Thyroid gland (tissue), 4 donors: ENCODE data around the gene KYAT1. TPM values are rescaled to one million over a fixed set of nuclear protein-coding genes. Genes with fewer than 3 reads are reported as not detected.
A peak's percentile ranks its signal among the peaks of the same experiment; 100 is the strongest.

Experiments used
- DNase-seq, 2 donors: peaks; one replicate each; pipeline ENCODE4 v3.0.0-alpha.2; 2019
- H3K27ac ChIP-seq, 3 donors: fragments of 200-600 bp; sonication (generic); 1 replicate in 2 of 3; 2 replicates in 1 of 3; pipeline ENCODE4 v1.5.1; 2016 to 2019; ENCODE audit warnings: mild to moderate bottlenecking in 1 of 3, moderate library complexity in 1 of 3
- H3K27me3 ChIP-seq: fragments of 200-600 bp; sonication (generic); one replicate; pipeline ENCODE4 v1.5.1; 2019
- H3K36me3 ChIP-seq, 2 donors: fragments of 200-600 bp; sonication (generic); one replicate each; pipeline ENCODE4 v1.5.1; 2016 to 2019
- H3K4me1 ChIP-seq, 2 donors: fragments of 200-600 bp; sonication (generic); one replicate each; pipeline ENCODE4 v1.5.1; 2017 to 2019
- H3K4me3 ChIP-seq, 3 donors: fragments of 200-600 bp; sonication (generic); replicated peaks in 1 of 3; 1 replicate in 2 of 3; 2 replicates in 1 of 3; pipeline ENCODE4 v1.5.1; 2016; ENCODE audit warnings: mild to moderate bottlenecking in 1 of 3
- H3K9me3 ChIP-seq: fragments of 200-600 bp; sonication (generic); one replicate; pipeline ENCODE4 v1.5.1; 2017
- POLR2A ChIP-seq, 2 donors: fragments of 450-650 bp; IDR thresholded peaks; one replicate each; pipeline ENCODE4 v1.6.1; 2017; ENCODE audit warnings: antibody characterized with exemption in 2 of 2, mild to moderate bottlenecking in 2 of 2, moderate library complexity in 1 of 2
- WGBS, 2 donors: methylation state at CpG; one replicate each; pipeline ENCODE4 v1.1.5; 2017; 5-methylcytosine and 5-hydroxymethylcytosine counted together
- intact Hi-C: fragments of 100-400 bp; cut with DNase I; formaldehyde crosslinking; loops from one replicate; pipeline ENCODE4 v1.15.1; 2023
- total RNA-seq, 4 donors: library from RNA; depleted of rRNA; stranded (reverse); fragments of >200 nt; gene quantifications; one replicate each; pipeline ENCODE4 v1.2.3, GENCODE V29; 2016
- TF ChIP-seq, protein P1 (sequence below), 6 experiments: fragments of 200-600 bp in 3 of 6; fragments of 450-650 bp in 3 of 6; sonication (generic) in 3 of 6; IDR thresholded peaks; one replicate each; pipeline ENCODE4 v1.5.1; 2016 to 2019; ENCODE audit warnings: antibody characterized with exemption in 6 of 6, mild to moderate bottlenecking in 2 of 6, inconsistent platforms in 1 of 6, moderate library complexity in 1 of 6

The KYAT1 gene
- total RNA-seq, 4 donors from 2014 or later, result 5.8 to 12.6 (median 12.3) TPM

DNA sequence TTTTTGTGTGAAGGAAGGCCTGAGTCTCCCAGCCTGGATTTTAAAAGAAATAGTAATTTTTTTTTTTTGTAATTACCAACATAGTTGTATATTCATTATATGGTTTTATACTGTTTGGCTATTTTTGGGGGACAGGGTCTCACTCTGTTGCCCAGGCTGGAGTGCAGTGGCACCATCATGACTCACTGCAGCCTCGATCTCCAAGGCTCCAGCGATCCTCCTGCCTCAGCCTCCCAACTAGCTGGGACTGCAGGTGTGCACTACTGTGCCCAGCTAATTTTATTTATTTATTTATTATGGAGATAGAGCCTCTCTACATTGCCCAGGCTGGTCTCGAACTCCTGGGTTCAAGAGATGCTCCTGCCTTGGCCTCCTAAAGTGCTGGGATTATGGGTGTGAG, 5.3 kb upstream of the KYAT1 start:
- intact Hi-C loops, result no loop called here
- TF ChIP-seq, protein P1, sequence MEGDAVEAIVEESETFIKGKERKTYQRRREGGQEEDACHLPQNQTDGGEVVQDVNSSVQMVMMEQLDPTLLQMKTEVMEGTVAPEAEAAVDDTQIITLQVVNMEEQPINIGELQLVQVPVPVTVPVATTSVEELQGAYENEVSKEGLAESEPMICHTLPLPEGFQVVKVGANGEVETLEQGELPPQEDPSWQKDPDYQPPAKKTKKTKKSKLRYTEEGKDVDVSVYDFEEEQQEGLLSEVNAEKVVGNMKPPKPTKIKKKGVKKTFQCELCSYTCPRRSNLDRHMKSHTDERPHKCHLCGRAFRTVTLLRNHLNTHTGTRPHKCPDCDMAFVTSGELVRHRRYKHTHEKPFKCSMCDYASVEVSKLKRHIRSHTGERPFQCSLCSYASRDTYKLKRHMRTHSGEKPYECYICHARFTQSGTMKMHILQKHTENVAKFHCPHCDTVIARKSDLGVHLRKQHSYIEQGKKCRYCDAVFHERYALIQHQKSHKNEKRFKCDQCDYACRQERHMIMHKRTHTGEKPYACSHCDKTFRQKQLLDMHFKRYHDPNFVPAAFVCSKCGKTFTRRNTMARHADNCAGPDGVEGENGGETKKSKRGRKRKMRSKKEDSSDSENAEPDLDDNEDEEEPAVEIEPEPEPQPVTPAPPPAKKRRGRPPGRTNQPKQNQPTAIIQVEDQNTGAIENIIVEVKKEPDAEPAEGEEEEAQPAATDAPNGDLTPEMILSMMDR (IDR thresholded peaks at IDR 0.05), result no peak
- no peak for TF ChIP-seq POLR2A (IDR thresholded peaks at IDR 0.05)
- peaks cover 20 to 40% of the 10 kb centered on the region in 2 donors for H3K4me1 ChIP-seq
- no peak overlapping the region for H3K4me3 ChIP-seq
- H3K36me3 ChIP-seq, result peaks cover 0 to 15% of the 10 kb centered on the region in 2 donors
- no peaks in the 10 kb centered on the region for H3K9me3 ChIP-seq
- 90 to 96% methylated on average over 3 of the region's 3 CpGs for WGBS, 2 donors
- no peaks in the 10 kb centered on the region for H3K27me3 ChIP-seq
- no peak for DNase-seq
- H3K27ac ChIP-seq, result no peak overlapping the region

DNA sequence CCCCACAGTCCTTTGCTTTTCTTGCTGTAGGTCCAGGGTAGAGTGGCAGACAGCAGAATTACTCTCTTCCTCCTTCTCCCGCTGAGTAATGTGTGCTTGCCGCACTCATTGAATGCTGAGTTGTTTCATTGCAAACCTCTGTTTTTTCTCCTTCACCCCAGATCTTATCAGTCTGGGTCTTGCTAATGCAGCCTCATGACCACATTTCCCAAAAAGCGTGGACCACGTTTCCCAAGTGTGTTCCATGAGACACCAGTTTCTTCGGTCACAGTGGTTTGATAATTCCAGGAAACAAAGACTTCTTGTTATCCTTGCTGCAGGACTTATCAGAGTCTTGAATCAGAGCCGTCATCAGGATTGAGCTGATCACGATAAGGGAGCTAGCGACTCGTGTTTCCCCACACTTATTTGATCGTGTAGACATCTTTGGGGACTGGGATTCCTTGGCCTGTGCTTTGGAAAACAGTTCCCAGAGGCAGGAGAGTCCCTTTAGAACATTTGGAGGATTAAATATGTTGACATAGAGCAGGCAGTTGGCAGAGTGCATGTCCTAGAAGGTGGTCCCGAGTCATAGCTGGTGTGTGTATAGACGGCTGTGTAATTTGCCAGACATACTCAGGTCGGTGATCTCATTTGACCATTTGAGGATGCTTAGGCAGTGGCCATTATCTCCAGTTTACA, 4.6 kb upstream of the KYAT1 start:
- Histone ChIP-seq H3K4me3 (no peak overlapping the region), H3K27me3 (no peaks in the 10 kb centered on the region), H3K27ac (no peak overlapping the region), H3K36me3 (peaks cover 0 to 15% of the 10 kb centered on the region in 2 donors), H3K4me1 (peaks cover 13 to 33% of the 10 kb centered on the region in 2 donors), H3K9me3 (no peaks in the 10 kb centered on the region)
- WGBS, 2 donors, result 70 to 74% methylated on average over 13 of the region's 13 CpGs
- DNase-seq, result no peak
- no peak for TF ChIP-seq POLR2A (IDR thresholded peaks at IDR 0.05)
- TF ChIP-seq, protein P1 (IDR thresholded peaks at IDR 0.05), result no peak
- intact Hi-C loops, result no loop called here

DNA sequence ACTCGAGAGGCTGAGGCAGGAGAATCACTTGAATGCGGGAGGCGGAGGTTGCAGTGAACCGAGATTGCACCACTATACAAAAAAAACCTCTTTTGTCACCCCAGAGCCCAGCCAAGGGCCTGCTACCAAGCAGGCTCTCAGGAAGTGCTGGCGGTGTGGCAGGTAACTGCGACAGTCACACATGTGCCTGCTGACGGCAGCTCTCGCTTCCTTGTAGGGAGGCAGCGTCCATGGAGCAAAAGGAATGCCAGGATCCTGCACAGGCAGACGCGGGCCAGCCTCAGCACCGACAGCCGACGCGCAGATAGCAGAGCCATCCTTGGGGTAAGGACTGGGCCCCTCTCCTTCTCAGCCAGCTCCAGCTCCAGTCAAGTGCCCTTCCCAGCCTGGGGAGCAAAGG, 4.0 kb upstream of the KYAT1 start:
- peaks cover 0 to 15% of the 10 kb centered on the region in 2 donors for H3K36me3 ChIP-seq
- no peak for TF ChIP-seq POLR2A (IDR thresholded peaks at IDR 0.05)
- TF ChIP-seq, protein P1 (IDR thresholded peaks at IDR 0.05), result no peak
- H3K4me3 ChIP-seq, result no peak overlapping the region
- intact Hi-C loops, result no loop called here
- no peak for DNase-seq
- H3K27ac ChIP-seq, result no peak overlapping the region
- 80 to 90% methylated on average over 7 to 15 of the region's 15 CpGs for whole genome bisulfite sequencing, 2 donors
- H3K9me3 ChIP-seq, result no peaks in the 10 kb centered on the region
- H3K27me3 ChIP-seq, result no peaks in the 10 kb centered on the region
- H3K4me1 ChIP-seq, result peaks cover 13 to 35% of the 10 kb centered on the region in 2 donors

GRCh38 chr9:128885376-128885775, 3.6 kb upstream of the KYAT1 start:
- intact Hi-C loops, result no loop called here
- Histone ChIP-seq H3K4me3 (no peak overlapping the region), H3K9me3 (no peaks in the 10 kb centered on the region), H3K27me3 (no peaks in the 10 kb centered on the region), H3K4me1 (peaks cover 16 to 39% of the 10 kb centered on the region in 2 donors), H3K27ac (no peak overlapping the region), H3K36me3 (peaks cover 0 to 15% of the 10 kb centered on the region in 2 donors)
- DNase-seq, result no peak
- 93 to 95% methylated on average over 8 of the region's 8 CpGs for WGBS, 2 donors
- TF ChIP-seq, protein P1 (IDR thresholded peaks at IDR 0.05), result no peak
- no peak for TF ChIP-seq POLR2A (IDR thresholded peaks at IDR 0.05)

DNA sequence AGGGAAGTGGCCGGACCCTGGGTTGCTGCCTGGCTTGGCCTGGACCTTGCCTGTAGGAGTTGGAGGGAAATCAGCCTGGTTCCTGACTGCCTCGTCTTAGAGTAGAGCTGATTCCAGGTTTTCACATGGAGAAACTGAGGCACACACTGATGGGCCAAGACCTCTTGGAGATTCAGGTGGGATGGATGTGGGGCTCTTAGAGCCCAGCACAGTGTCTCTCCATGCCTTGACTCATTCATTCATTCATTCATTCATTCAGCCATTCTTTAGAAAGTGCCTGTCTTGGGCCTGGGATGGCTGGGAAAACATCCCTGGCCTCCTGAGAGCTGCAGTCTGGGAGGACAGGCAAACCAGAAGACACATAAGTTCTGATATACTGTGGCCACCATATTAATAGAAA, 2.4 kb upstream of the KYAT1 start:
- no peak for DNase-seq
- no peaks in the 10 kb centered on the region for H3K9me3 ChIP-seq
- peaks cover 0 to 11% of the 10 kb centered on the region in 2 donors for H3K36me3 ChIP-seq
- H3K4me1 ChIP-seq, result peaks cover 16 to 41% of the 10 kb centered on the region in 2 donors
- peak overlapping the region in 1 of 3 donors; percentile 13 for H3K27ac ChIP-seq
- 67 to 81% methylated on average over 2 of the region's 2 CpGs for WGBS, 2 donors
- no peak overlapping the region for H3K4me3 ChIP-seq
- intact Hi-C loops, result loop anchor here (5.0 kb wide), 1 partner anchor 38 kb away; the partner anchor contains the start of gene PHYHD1
- TF ChIP-seq POLR2A (IDR thresholded peaks at IDR 0.05), result no peak
- TF ChIP-seq, protein P1 (IDR thresholded peaks at IDR 0.05), result no peak
- H3K27me3 ChIP-seq, result no peaks in the 10 kb centered on the region
